Measurements from ENCODE around the gene LMCD1. TPM values are rescaled to one million over a fixed set of nuclear protein-coding genes. Genes with fewer than 3 reads are reported as not detected.

LMCD1 gene
- total RNA-seq, 4 donors from 2014 or later = 13.9 to 64.6 (median 25.6) TPM

GRCh38 chr3:8456412-8456811 is 45.2 kb upstream of the LMCD1 start:
- TF ChIP-seq, protein P1, sequence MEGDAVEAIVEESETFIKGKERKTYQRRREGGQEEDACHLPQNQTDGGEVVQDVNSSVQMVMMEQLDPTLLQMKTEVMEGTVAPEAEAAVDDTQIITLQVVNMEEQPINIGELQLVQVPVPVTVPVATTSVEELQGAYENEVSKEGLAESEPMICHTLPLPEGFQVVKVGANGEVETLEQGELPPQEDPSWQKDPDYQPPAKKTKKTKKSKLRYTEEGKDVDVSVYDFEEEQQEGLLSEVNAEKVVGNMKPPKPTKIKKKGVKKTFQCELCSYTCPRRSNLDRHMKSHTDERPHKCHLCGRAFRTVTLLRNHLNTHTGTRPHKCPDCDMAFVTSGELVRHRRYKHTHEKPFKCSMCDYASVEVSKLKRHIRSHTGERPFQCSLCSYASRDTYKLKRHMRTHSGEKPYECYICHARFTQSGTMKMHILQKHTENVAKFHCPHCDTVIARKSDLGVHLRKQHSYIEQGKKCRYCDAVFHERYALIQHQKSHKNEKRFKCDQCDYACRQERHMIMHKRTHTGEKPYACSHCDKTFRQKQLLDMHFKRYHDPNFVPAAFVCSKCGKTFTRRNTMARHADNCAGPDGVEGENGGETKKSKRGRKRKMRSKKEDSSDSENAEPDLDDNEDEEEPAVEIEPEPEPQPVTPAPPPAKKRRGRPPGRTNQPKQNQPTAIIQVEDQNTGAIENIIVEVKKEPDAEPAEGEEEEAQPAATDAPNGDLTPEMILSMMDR (IDR thresholded peaks at IDR 0.05) = no peak
- no peak for TF ChIP-seq POLR2A (IDR thresholded peaks at IDR 0.05)
- H3K4me1 ChIP-seq = peaks cover 6 to 13% of the 10 kb centered on the region in 2 donors
- no peaks in the 10 kb centered on the region for H3K36me3 ChIP-seq
- H3K27ac ChIP-seq = no peak overlapping the region
- intact Hi-C loops (cut with DNase I) = no loop called here
- no peaks in the 10 kb centered on the region for H3K9me3 ChIP-seq
- H3K4me3 ChIP-seq (replicated peaks in 1 of 3) = no peak overlapping the region
- H3K27me3 ChIP-seq = no peaks in the 10 kb centered on the region
- 88 to 89% methylated on average over 3 of the region's 3 CpGs for WGBS, 2 donors
- no peak for DNase-seq

GRCh38 chr3:8457039-8457438 is 44.6 kb upstream of the LMCD1 start:
- no peaks in the 10 kb centered on the region for H3K27me3 ChIP-seq
- DNase-seq = no peak
- no peak overlapping the region for H3K27ac ChIP-seq
- no peaks in the 10 kb centered on the region for H3K9me3 ChIP-seq
- 97 to 100% methylated on average over 1 of the region's 1 CpG for WGBS, 2 donors
- no peak overlapping the region for H3K4me3 ChIP-seq (replicated peaks in 1 of 3)
- peaks cover 6 to 13% of the 10 kb centered on the region in 2 donors for H3K4me1 ChIP-seq
- intact Hi-C loops (cut with DNase I) = no loop called here
- TF ChIP-seq, protein P1 (IDR thresholded peaks at IDR 0.05) = no peak
- TF ChIP-seq POLR2A (IDR thresholded peaks at IDR 0.05) = no peak
- H3K36me3 ChIP-seq = no peaks in the 10 kb centered on the region

DNA sequence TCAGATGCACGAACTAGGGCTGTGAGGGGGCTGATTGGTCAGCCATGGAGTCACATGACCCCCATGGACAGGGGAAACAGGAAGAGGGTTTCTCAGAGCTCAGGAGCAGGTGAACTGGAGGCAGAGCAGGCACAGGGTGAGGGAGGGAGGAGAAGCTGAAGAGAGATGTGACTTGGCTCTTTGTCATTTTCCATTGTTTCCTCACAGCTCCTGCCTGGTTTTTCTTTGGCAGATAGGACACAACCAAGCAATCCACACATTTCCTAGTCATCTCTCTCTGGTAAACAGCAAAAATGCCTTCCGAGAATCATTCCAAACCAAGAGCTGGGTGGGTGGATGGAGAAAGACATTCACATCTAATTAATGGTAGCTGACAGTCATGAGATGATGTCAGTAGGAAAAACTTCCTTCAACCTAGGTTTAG is 43.4 kb upstream of the LMCD1 start:
- TF ChIP-seq, protein P1 (IDR thresholded peaks at IDR 0.05) = no peak
- TF ChIP-seq POLR2A (IDR thresholded peaks at IDR 0.05) = no peak
- intact Hi-C loops (cut with DNase I) = no loop called here
- Histone ChIP-seq H3K4me1 (peaks cover 6 to 13% of the 10 kb centered on the region in 2 donors), H3K36me3 (no peaks in the 10 kb centered on the region), H3K9me3 (no peaks in the 10 kb centered on the region), H3K4me3 (replicated peaks in 1 of 3) (no peak overlapping the region), H3K27me3 (no peaks in the 10 kb centered on the region), H3K27ac (peak overlapping the region in 2 of 3 donors; percentile 25 to 40)
- WGBS, 2 donors = 80 to 84% methylated on average over 2 of the region's 2 CpGs
- no peak for DNase-seq

- Histone ChIP-seq H3K36me3 (no peaks in the 10 kb centered on the region), H3K4me3 (replicated peaks in 1 of 3) (no peak overlapping the region), H3K27me3 (no peaks in the 10 kb centered on the region), H3K27ac (peak overlapping the region in 2 of 3 donors; percentile 25 to 40), H3K9me3 (no peaks in the 10 kb centered on the region), H3K4me1 (peaks cover 6 to 13% of the 10 kb centered on the region in 2 donors)
- WGBS, 2 donors = 24 to 35% methylated on average over 6 of the region's 6 CpGs
- intact Hi-C loops (cut with DNase I) = no loop called here
- DNase-seq = peak; percentile 38 to 50
- TF ChIP-seq POLR2A (IDR thresholded peaks at IDR 0.05) = no peak
Measured at GRCh38 chr3:8458711-8459110, 42.9 kb upstream of the LMCD1 start.

DNA sequence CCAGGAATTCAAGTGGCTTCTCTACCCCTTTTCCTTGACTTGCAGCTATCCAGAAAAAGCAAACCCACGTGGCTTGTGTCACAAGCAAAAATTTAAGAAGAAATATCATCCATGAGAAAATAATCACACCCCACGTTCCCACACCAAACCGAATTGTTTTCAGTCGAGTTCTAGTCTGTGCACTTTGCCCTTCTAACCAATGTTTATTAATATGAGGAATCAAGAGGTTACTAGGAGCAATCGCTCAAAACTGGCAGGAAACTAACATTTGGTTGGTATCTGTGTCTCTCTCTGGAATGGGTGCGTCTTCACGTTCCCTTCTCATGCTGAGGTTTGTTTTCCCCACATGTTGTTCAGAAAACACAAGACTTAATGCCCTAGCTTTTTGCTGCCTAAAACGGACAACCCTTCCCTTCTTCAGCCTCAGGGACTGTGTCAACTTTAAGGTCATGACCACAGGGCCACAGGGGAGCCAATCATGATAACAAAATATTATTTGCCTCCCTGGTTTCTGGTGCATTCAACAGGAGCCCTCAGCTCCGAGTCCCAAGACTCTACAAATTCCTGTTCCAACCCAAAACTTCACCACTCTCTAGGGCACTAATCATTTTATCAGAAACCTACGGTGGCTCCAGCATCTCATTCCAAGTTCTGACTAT is 41.4 kb upstream of the LMCD1 start:
- no peaks in the 10 kb centered on the region for H3K27me3 ChIP-seq
- intact Hi-C loops (cut with DNase I) = no loop called here
- peaks cover 6 to 13% of the 10 kb centered on the region in 2 donors for H3K4me1 ChIP-seq
- no peaks in the 10 kb centered on the region for H3K9me3 ChIP-seq
- no peak for TF ChIP-seq POLR2A (IDR thresholded peaks at IDR 0.05)
- TF ChIP-seq, protein P1 (IDR thresholded peaks at IDR 0.05) = no peak
- H3K36me3 ChIP-seq = no peaks in the 10 kb centered on the region
- H3K27ac ChIP-seq = peak overlapping the region in 1 of 3 donors; percentile 7
- no peak for DNase-seq
- no peak overlapping the region for H3K4me3 ChIP-seq (replicated peaks in 1 of 3)
- WGBS, 2 donors = 79 to 80% methylated on average over 10 of the region's 10 CpGs
